Panc1 (cell line): ENCODE results near the gene DCHS1. TPM values are rescaled to one million over a fixed set of nuclear protein-coding genes. Genes with fewer than 3 reads are reported as not detected.
"Not testable (repeated sequence)": the region's sequence is repeated elsewhere in the genome, so short reads cannot be mapped to it uniquely, and the experiment has no call there.

ENCODE experiments used
- ATAC-seq: fragments of 200-7000 bp; cut with Tn5 transposase; 2 replicates; pipeline ENCODE4 v1.9.1; 2020; ENCODE audit warnings: mild to moderate bottlenecking, moderate library complexity
- BruUV-seq: library from RNA; stranded (reverse); fragments of 400-500 nt; replicated peaks from 2 replicates; lab custom pipeline; 2021; lab: Mats Ljungman, UMichigan
- CTCF ChIA-PET: fragments of 300-600 bp; sonication (Branson Sonifier 250); formaldehyde crosslinking; loops from one replicate; lab custom pipeline; 2022; ENCODE audit warnings: antibody characterized with exemption; lab: Charles Lee
- POLR2A ChIA-PET: fragments of 300-600 bp; sonication (Branson Sonifier 250); formaldehyde crosslinking; loops from one replicate; lab custom pipeline; 2022; ENCODE audit warnings: antibody characterized with exemption; lab: Charles Lee
- DNase-seq: peaks from one replicate; pipeline ENCODE4 v3.0.0-alpha.2; 2010; ENCODE audit warnings: low read depth, low spot score
- H3K27ac ChIP-seq: 2 replicates; pipeline ENCODE4 v1.5.1; 2011; ENCODE audit warnings: mild to moderate bottlenecking, low read length, inconsistent platforms
- H3K27me3 ChIP-seq: fragments of 200-500 bp; sonication (Bioruptor generic); 2 replicates; pipeline ENCODE4 v1.6.0; 2014; ENCODE audit warnings: low read length, inconsistent platforms; ENCODE audit not compliant: control insufficient read depth, insufficient read depth
- H3K36me3 ChIP-seq: fragments of 200-500 bp; sonication (Bioruptor generic); 2 replicates; pipeline ENCODE4 v1.5.1; 2014; ENCODE audit warnings: inconsistent platforms, mild to moderate bottlenecking, low read length, moderate library complexity; ENCODE audit not compliant: control insufficient read depth, insufficient read depth
- H3K4me1 ChIP-seq: 2 replicates; pipeline ENCODE4 v1.5.1; 2011; ENCODE audit warnings: inconsistent platforms, mild to moderate bottlenecking, low read length, moderate library complexity; ENCODE audit not compliant: control insufficient read depth, insufficient read depth
- H3K4me3 ChIP-seq, 2 experiments: 2 replicates each; pipeline ENCODE4 v1.5.1; 2011 to 2012; ENCODE audit warnings: low read depth in 2 of 2, low read length in 2 of 2, mild to moderate bottlenecking in 2 of 2, inconsistent platforms in 1 of 2, moderate library complexity in 1 of 2
- H3K9me3 ChIP-seq: fragments of 200-500 bp; sonication (Bioruptor generic); 2 replicates; pipeline ENCODE4 v1.5.1; 2014; ENCODE audit warnings: low read depth, mild to moderate bottlenecking, inconsistent platforms, low read length, moderate library complexity; ENCODE audit not compliant: control insufficient read depth, insufficient read depth
- CTCF ChIP-seq: fragments of 450-650 bp; IDR thresholded peaks from 2 replicates; pipeline ENCODE4 v1.5.1; 2017; ENCODE audit warnings: mild to moderate bottlenecking
- POLR2AphosphoS5 ChIP-seq: IDR thresholded peaks from 2 replicates; pipeline ENCODE4 v1.6.1; 2012; ENCODE audit warnings: mild to moderate bottlenecking, low read depth, low read length, moderate library complexity
- REST ChIP-seq, 2 experiments: IDR thresholded peaks; 2 replicates each; pipeline ENCODE4 v1.6.1; 2011 to 2012; ENCODE audit warnings: low read depth in 2 of 2, control low read depth in 1 of 2, low read length in 1 of 2, mild to moderate bottlenecking in 1 of 2, moderate library complexity in 1 of 2; ENCODE audit not compliant: insufficient read depth in 1 of 2
- SIN3A ChIP-seq: IDR thresholded peaks from 2 replicates; pipeline ENCODE4 v1.6.1; 2012; ENCODE audit warnings: low read depth, mild to moderate bottlenecking, low read length, moderate library complexity, borderline replicate concordance; ENCODE audit not compliant: insufficient read depth
- TCF7L2 ChIP-seq: IDR thresholded peaks from 2 replicates; pipeline ENCODE4 v1.6.1; 2011; ENCODE audit warnings: mild to moderate bottlenecking, low read depth, low read length, inconsistent platforms
- in situ Hi-C: cut with HindIII; loops from 2 replicates; pipeline ENCODE4 v1.10.0; 2016; ENCODE audit warnings: low sequenced_read_pairs, low pct_unique_long_range_greater_than_20kb
- intact Hi-C: fragments of 100-400 bp; cut with micrococcal nuclease; formaldehyde crosslinking; loops from one replicate; pipeline ENCODE4 v1.10.0; 2022; ENCODE audit not compliant: unreplicated experiment
- total RNA-seq: library from RNA; stranded (reverse); gene quantifications from one replicate; pipeline ENCODE4 v1.2.1, GENCODE V29; 2021; ENCODE audit not compliant: unreplicated experiment

The DCHS1 gene
- total RNA-seq, 1 experiment from 2014 or later = 2.2 TPM

DNA sequence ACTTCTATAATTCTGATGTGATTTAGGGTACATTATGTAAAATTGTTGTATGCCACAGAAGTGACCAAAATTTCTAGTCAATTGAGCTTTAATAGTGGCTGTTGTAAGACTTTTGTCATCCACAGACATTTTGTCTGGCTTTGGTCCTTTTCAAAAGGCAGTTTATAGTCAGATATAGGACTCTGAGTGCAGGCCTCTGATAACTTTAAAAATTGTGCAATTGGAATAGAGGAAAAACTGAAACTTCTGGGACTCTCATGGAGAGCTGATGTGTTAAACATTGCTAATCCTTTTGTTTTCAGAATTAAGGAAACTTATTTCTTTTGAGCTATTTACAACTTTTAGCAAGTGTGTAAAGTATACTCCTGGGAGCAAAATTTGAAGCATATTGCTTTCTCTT is 36.5 kb upstream of the DCHS1 start:
- no peaks in the 10 kb centered on the region for H3K9me3 ChIP-seq
- ATAC-seq = no peak
- DNase-seq = no peak
- CTCF ChIA-PET = no interaction called here
- no peak overlapping the region for H3K27ac ChIP-seq
- no peaks in the 10 kb centered on the region for H3K4me1 ChIP-seq
- in situ Hi-C loops (no loop called here), intact Hi-C loops (no loop called here)
- no peak for TF ChIP-seq POLR2AphosphoS5
- no peak for TF ChIP-seq REST (IDR thresholded peaks at IDR 0.05; ENCODE audit: insufficient read depth in 1 of 2, low read depth in 2 of 2, low read length in 1 of 2)
- no peak for TF ChIP-seq CTCF
- TF ChIP-seq TCF7L2 = no peak
- no peak for TF ChIP-seq SIN3A
- POLR2A ChIA-PET = no interaction called here
- peaks cover 5% of the 10 kb centered on the region; the same call in 1 of the 2 replicates for H3K27me3 ChIP-seq
- no TSS peak for BruUV-seq
- H3K4me3 ChIP-seq = no peak overlapping the region
- H3K36me3 ChIP-seq = no peaks in the 10 kb centered on the region

GRCh38 chr11:6690431-6691132 is 35.0 kb upstream of the DCHS1 start:
- DNase-seq, H3K9me3 ChIP-seq, in situ Hi-C loops, POLR2A ChIA-PET, CTCF ChIA-PET, H3K27ac ChIP-seq, H3K4me3 ChIP-seq, H3K36me3 ChIP-seq, BruUV-seq, ATAC-seq, H3K4me1 ChIP-seq, H3K27me3 ChIP-seq, intact Hi-C loops: not testable (repeated sequence)

DNA sequence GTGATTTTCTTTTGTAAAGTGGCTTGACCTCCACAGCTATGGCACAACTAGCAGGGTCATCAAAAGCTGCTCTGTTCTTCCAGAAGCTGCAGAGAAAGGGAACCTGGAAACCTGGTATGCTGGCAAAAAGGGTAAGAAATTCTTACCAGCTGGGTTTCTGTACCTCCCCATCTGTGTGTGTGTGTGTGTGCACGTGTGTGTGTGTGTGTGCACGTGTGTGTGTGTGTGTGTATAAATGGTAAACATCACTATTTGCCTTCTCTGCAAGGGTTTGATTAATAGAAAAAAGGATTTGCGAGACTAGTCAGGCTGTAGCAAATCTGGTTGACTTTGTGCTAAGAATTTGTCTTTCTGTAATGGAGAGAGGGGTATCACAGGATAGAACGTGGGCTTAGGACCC is 32.3 kb upstream of the DCHS1 start:
- ATAC-seq (no peak), DNase-seq (no peak)
- Histone ChIP-seq H3K4me3 (no peak overlapping the region), H3K27me3 (peaks cover 3% of the 10 kb centered on the region; the same call in 1 of the 2 replicates), H3K4me1 (peaks cover 6% of the 10 kb centered on the region), H3K9me3 (no peaks in the 10 kb centered on the region), H3K36me3 (no peaks in the 10 kb centered on the region; the same call in 1 of the 2 replicates), H3K27ac (no peak overlapping the region)
- in situ Hi-C loops = no loop called here
- CTCF ChIA-PET = interaction anchor here (0.6 to 0.7 kb wide), 2 partner anchors 41 to 45 kb away, joined by 3 to 4 read pairs; no protein-coding TSS in a partner anchor
- intact Hi-C loops = no loop called here
- TF ChIP-seq CTCF (no peak), REST (IDR thresholded peaks at IDR 0.05; ENCODE audit: insufficient read depth in 1 of 2, low read depth in 2 of 2, low read length in 1 of 2) (no peak), TCF7L2 (no peak), POLR2AphosphoS5 (no peak), SIN3A (no peak)
- POLR2A ChIA-PET = interaction anchor here (0.6 to 0.7 kb wide), 2 partner anchors 124 to 345 kb away, joined by 10 to 11 read pairs; no protein-coding TSS in a partner anchor
- BruUV-seq = no TSS peak
